GM20000 (cell line): Measurements from ENCODE around the gene KCNC4.

ENCODE experiments used
- DNase-seq: peaks from one replicate; pipeline ENCODE4 v3.0.0; 2012; ENCODE audit warnings: low spot score
- CTCF ChIP-seq: IDR thresholded peaks from 2 replicates; pipeline ENCODE4 v1.5.1; 2012; ENCODE audit warnings: mild to moderate bottlenecking, control low read depth; ENCODE audit errors: extremely low read depth, missing control alignments

The KCNC4 gene

DNA sequence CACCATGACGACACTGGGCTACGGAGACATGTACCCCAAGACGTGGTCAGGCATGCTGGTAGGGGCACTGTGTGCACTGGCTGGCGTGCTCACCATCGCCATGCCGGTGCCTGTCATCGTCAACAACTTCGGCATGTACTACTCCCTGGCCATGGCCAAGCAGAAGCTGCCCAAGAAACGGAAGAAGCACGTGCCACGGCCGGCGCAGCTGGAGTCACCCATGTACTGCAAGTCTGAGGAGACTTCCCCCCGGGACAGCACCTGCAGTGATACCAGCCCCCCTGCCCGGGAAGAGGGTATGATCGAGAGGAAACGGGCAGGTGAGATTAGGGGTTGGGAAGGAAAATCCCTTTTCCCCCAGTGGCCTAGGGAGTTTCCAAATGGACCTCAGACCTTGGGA is 13.5 kb downstream of the KCNC4 start:
- DNase-seq = no peak
- TF ChIP-seq CTCF = no peak

DNA sequence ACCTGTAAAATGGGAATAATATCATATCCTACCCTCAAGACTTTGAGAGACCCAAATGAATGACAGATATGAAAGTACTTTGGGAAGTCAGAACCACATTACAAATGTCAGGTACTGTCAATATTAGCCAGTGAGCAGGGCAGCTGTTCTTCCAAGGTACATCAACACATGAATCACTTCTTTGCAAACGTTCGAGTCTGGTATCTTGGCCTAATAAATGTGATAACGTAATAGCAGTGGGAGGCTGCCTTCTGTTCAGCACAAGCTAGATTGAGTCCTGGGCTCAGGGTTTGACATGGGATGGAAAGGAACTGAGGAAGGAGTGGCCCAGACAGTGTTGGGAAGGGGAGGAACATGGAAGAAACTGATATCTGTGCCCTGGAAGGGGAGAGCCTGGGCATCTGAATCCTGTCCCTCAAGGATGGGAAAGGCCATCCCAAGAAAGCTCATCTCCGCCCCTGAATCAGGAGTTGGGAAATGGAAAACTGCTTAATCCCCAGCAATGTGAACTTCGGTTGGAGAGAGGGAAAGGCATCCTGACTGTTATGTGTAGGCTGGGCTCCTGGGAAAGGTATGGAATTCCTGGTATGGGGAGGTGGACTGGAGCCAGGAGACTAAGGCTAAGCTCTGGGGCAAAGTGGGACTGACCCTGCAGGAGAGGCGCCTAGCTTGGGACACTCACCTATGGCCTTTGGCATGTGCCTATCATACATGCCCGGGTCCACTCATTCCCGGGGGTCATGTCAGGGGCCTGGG is 14.3 kb downstream of the KCNC4 start:
- DNase-seq = no peak
- no peak for TF ChIP-seq CTCF

DNA sequence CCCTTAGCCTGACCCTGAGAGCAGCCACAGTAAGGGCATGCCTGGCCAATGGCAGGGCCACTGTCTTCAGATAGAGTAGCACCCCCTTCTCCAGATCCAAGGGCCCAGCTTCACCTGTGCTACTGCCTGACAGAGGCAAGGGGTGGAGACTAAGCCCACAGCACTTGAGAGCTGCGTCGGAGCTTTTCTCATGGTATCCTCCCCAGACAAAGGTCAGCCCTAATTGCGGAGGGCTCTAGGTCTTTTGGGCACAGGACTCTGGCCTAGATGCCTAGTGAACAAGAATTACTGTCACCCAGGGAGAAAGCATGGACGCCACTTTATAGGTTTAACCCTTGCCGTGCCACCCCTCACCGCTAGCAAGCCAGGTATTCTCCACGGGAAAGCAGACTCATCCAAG is 15.1 kb downstream of the KCNC4 start:
- no peak for TF ChIP-seq CTCF
- no peak for DNase-seq

DNA sequence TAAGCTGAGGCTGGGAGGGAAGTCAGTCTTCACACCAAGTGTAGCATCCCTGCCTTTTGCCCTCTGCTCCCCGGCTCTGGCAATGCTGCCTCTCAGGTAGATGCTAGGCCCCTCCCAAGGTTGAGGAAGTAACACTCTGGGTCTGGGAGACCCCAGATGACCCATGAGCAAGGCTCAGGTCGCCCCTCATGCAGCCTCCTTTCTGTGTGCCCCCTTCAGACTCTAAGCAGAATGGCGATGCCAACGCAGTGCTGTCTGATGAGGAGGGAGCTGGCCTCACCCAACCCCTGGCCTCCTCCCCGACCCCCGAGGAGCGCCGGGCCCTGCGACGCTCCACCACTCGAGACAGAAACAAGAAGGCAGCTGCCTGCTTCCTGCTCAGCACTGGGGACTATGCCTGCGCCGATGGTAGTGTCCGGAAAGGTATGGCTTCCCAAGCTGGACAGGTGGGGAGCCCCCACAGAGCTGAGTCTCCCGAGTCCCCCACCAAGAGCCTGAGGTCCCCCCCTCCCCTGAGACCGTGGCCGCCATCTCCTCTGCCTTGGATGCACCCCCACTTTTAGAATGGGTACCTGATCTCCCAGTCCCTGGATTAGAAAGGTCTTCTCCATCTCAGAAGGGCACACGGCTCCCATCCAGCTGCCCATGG is 15.8 kb downstream of the KCNC4 start:
- no peak for TF ChIP-seq CTCF
- DNase-seq = no peak

DNA sequence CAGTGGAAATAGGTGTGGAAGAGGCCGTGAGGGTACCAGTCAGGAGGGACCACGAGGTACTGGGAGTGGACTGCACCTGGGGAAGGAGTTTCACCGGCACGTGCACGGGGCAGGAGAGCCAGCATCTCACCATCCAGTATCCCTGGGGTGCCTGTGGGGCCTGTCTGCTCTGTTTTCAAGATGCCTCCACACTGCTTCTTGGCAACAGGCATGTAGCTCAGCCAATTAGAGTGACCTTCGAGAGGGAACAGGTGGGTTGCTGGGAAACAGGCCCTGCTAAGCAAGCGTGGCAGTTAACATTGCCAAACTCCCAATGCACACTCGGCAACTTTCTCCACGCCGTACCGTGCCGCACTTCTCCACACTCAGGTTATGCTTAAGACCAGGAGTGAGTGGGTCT is 17.7 kb downstream of the KCNC4 start:
- no peak for TF ChIP-seq CTCF
- no peak for DNase-seq

- DNase-seq = no peak
- no peak for TF ChIP-seq CTCF
These were observed 18.3 kb downstream of the KCNC4 start for GRCh38 chr1:110228381-110228780.

DNA sequence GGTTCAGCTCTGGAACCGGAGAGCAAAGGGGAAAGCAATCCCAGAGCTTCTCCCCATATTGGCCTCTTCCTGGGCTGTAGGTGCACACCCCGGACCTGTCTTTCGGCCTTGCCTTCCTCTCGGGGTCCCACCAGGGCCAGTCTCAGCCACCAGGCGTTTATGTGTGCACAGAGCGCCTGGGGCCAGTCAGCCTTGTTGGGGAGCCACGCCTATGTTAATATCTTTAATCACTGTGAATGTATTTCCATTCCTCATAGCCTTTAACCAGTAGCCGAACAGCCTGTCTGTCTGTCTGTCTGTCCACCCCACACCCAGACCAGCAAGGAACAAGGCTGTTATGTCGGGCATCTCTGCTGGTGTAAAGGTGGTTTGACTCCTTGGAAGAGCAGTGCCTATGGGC is 18.8 kb downstream of the KCNC4 start:
- no peak for TF ChIP-seq CTCF
- no peak for DNase-seq
